ENCODE data around the gene TTC7B.

- TF ChIP-seq CTCF (IDR thresholded peaks at IDR 0.05) (no peak), POLR2A (IDR thresholded peaks at IDR 0.05) (no peak)
These were observed 238.5 kb downstream of the TTC7B start for GRCh38 chr14:90577661-90578282.
